Measurements from ENCODE around the gene SNPH. TPM values are rescaled to one million over a fixed set of nuclear protein-coding genes. Genes with fewer than 3 reads are reported as not detected.

The SNPH gene
- total and polyA plus RNA-seq, 7 donors = 1.0 to 9.3 (median 3.7) TPM

DNA sequence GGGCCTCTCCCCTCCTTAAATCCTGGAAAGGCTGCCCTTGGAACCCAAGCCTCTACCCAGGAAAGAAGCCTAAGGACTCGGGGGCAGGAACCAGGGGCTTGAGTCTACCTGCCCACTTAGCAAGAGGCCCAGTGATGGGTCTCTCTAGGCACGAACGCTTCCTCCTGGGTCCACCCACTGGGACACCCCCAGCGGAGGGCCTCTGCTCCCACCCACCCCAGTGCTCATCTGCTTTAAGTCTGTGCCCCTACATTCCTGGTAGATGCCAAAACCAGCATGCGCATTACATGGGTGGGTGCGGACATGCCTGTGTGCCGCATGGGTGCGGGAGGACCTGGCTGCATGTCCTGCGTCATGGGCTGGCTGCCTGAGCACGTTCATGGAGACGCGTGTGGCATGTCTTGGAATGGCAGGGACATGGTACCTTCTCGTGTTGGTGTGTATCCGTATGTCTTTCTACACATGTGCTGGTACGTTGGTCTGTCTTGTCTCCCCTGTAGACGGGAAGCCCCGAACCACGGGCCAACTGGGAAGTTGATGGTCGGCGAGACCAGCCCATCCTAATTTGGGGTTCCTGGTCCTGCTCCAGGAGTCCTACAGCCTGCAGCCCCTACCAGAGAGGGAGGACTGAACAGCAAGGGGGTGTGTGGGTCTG, 29.3 kb downstream of the SNPH start:
- TF ChIP-seq, protein P1, sequence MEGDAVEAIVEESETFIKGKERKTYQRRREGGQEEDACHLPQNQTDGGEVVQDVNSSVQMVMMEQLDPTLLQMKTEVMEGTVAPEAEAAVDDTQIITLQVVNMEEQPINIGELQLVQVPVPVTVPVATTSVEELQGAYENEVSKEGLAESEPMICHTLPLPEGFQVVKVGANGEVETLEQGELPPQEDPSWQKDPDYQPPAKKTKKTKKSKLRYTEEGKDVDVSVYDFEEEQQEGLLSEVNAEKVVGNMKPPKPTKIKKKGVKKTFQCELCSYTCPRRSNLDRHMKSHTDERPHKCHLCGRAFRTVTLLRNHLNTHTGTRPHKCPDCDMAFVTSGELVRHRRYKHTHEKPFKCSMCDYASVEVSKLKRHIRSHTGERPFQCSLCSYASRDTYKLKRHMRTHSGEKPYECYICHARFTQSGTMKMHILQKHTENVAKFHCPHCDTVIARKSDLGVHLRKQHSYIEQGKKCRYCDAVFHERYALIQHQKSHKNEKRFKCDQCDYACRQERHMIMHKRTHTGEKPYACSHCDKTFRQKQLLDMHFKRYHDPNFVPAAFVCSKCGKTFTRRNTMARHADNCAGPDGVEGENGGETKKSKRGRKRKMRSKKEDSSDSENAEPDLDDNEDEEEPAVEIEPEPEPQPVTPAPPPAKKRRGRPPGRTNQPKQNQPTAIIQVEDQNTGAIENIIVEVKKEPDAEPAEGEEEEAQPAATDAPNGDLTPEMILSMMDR (IDR thresholded peaks at IDR 0.05) = no peak
- Histone ChIP-seq H3K27me3 (ENCODE audit: insufficient read depth in 3 of 3, low read length in 2 of 3) (no peaks in the 10 kb centered on the region), H3K4me3 (no peak overlapping the region), H3K36me3 (ENCODE audit: insufficient read depth in 1 of 2, low read depth in 1 of 2) (peaks cover 0 to 3% of the 10 kb centered on the region in 2 donors), H3K4me1 (peaks cover 14% of the 10 kb centered on the region), H3K9me3 (no peaks in the 10 kb centered on the region), H3K27ac (no peak overlapping the region)
- WGBS, 3 donors = 92 to 95% (median 95%) methylated on average over 20 of the region's 20 CpGs
- DNase-seq (no peak), ATAC-seq (no peak)
- intact Hi-C loops (cut with DNase I) = no loop called here

DNA sequence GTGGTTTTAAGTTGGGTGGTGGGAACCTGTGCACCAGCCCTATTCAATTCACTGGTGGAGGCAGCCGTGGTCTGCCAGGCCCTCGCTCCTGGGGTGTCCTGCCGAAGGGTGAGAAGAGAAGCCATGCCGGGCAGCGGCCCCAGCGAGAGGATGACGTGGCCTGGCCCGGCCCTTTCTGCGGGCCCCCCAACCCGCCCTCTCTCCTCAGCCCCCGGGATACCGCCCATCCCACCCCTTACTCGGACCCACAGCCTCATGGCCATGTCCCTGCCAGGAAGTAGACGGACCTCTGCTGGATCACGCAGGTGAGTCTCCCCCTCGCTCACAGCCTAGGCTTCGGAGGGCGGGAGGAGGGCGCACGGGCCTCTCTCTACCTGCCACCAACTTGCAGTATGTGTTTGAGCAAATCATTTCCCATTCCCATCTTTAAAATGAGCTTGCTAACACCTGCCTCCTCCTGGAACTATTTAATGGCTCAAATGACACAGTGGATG, 30.1 kb downstream of the SNPH start:
- ATAC-seq (no peak), DNase-seq (no peak)
- 91 to 96% (median 93%) methylated on average over 20 of the region's 20 CpGs for WGBS, 3 donors
- TF ChIP-seq, protein P1 (IDR thresholded peaks at IDR 0.05) = no peak
- Histone ChIP-seq H3K36me3 (ENCODE audit: insufficient read depth in 1 of 2, low read depth in 1 of 2) (peaks cover 0 to 6% of the 10 kb centered on the region in 2 donors), H3K27ac (no peak overlapping the region), H3K4me1 (peaks cover 9% of the 10 kb centered on the region), H3K27me3 (ENCODE audit: insufficient read depth in 3 of 3, low read length in 2 of 3) (no peaks in the 10 kb centered on the region), H3K9me3 (no peaks in the 10 kb centered on the region), H3K4me3 (no peak overlapping the region)
- intact Hi-C loops (cut with DNase I) = no loop called here

DNA sequence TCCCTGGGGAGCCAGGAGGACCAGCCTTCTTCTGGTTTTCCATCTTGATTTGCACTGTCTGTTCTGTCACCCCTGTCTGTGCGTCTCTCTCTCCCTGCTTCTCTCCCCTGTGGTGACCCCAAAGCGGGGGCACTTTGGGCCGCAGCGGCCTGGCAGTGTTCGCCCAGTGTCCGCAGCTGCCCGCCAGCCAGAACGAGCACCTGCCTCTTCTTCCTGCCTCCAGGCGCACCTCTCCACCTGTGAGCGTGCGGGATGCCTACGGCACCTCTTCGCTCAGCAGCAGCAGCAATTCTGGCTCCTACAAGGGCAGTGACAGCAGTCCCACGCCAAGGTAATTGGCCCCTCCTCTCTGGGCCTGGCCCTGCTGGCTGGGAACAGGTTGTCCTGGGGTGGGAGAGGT, 30.8 kb downstream of the SNPH start:
- 90 to 97% (median 96%) methylated on average over 14 of the region's 14 CpGs for WGBS, 3 donors
- H3K9me3 ChIP-seq = no peaks in the 10 kb centered on the region
- peaks cover 0 to 6% of the 10 kb centered on the region in 2 donors for H3K36me3 ChIP-seq (ENCODE audit: insufficient read depth in 1 of 2, low read depth in 1 of 2)
- H3K4me3 ChIP-seq = no peak overlapping the region
- TF ChIP-seq, protein P1 (IDR thresholded peaks at IDR 0.05) = no peak
- DNase-seq = no peak
- H3K27me3 ChIP-seq (ENCODE audit: insufficient read depth in 3 of 3, low read length in 2 of 3) = no peaks in the 10 kb centered on the region
- H3K4me1 ChIP-seq = peaks cover 1% of the 10 kb centered on the region
- ATAC-seq = no peak
- no peak overlapping the region for H3K27ac ChIP-seq
- intact Hi-C loops (cut with DNase I) = no loop called here

DNA sequence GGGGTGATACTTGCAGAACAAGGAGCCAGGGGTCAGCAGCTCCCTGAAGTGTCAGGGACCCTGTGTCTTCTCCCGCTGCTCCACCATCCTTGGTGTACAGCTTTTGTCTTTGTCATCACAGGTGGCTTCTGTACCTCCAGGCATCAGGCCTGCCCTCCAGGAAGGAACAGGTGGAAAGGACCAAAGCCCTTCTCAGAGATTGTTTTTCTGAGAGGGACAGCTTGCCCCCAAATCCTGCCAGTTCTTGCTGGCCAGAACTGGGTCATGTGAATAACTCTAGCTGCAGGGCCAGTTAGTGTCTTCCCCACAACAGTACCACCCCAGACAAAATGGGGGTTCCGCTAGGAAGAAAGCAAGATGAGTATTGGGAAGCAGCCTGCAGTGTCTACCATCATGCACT, 31.4 kb downstream of the SNPH start:
- intact Hi-C loops (cut with DNase I) = no loop called here
- DNase-seq = no peak
- ATAC-seq = no peak
- H3K4me1 ChIP-seq = no peaks in the 10 kb centered on the region
- no peak overlapping the region for H3K27ac ChIP-seq
- H3K36me3 ChIP-seq (ENCODE audit: insufficient read depth in 1 of 2, low read depth in 1 of 2) = peaks cover 0 to 6% of the 10 kb centered on the region in 2 donors
- TF ChIP-seq, protein P1 (IDR thresholded peaks at IDR 0.05) = no peak
- no peaks in the 10 kb centered on the region for H3K9me3 ChIP-seq
- 96 to 100% (median 98%) methylated on average over 2 of the region's 2 CpGs for WGBS, 3 donors
- H3K4me3 ChIP-seq = no peak overlapping the region
- H3K27me3 ChIP-seq (ENCODE audit: insufficient read depth in 3 of 3, low read length in 2 of 3) = no peaks in the 10 kb centered on the region

DNA sequence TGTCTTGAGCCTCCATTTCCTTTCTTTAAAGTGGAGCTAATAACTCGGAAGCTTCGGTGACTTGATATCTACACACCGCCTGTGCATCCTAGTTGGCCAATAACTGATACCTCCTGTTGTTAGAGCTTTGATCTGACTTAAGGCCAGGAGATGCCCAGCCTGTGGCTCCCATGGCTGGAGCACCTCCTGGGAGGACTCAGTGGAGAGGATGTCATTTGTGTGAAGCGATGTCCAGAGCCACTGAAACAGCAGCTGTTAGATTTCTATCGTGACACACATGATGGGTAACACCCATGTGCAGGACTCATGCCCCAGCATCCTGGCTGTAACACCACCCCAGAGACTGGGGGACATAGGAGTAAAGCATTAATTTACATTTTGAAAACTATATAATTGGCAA, 32.1 kb downstream of the SNPH start:
- 84 to 91% (median 89%) methylated on average over 5 of the region's 5 CpGs for WGBS, 3 donors
- ATAC-seq = no peak

More for the DNA sequence above, 32.1 kb downstream of the SNPH start:
- intact Hi-C loops (cut with DNase I) = no loop called here
- Histone ChIP-seq H3K9me3 (no peaks in the 10 kb centered on the region), H3K27ac (no peak overlapping the region), H3K4me3 (no peak overlapping the region), H3K27me3 (ENCODE audit: insufficient read depth in 3 of 3, low read length in 2 of 3) (no peaks in the 10 kb centered on the region), H3K36me3 (ENCODE audit: insufficient read depth in 1 of 2, low read depth in 1 of 2) (peaks cover 0 to 6% of the 10 kb centered on the region in 2 donors), H3K4me1 (no peaks in the 10 kb centered on the region)
- DNase-seq = no peak
- TF ChIP-seq, protein P1 (IDR thresholded peaks at IDR 0.05) = no peak
